Subcutaneous abdominal adipose tissue (tissue), 5 donors: ENCODE measurements around the gene HABP4.

Experiments used
- H3K27ac ChIP-seq: one replicate; pipeline ENCODE4 v1.7.0; 2013; ENCODE audit warnings: low read depth, mild to moderate bottlenecking, inconsistent platforms, low read length, moderate library complexity
- H3K27me3 ChIP-seq, 5 donors: one replicate each; pipeline ENCODE4 v1.7.0; 2013; ENCODE audit warnings: low read length in 5 of 5, inconsistent platforms in 1 of 5; ENCODE audit not compliant: control insufficient read depth in 5 of 5, insufficient read depth in 4 of 5
- H3K36me3 ChIP-seq, 5 donors: one replicate each; pipeline ENCODE4 v1.7.0; 2013; ENCODE audit warnings: low read length in 5 of 5; ENCODE audit not compliant: control insufficient read depth in 5 of 5, insufficient read depth in 5 of 5
- H3K4me1 ChIP-seq, 5 donors: one replicate each; pipeline ENCODE4 v1.7.0; 2013; ENCODE audit warnings: low read length in 5 of 5, mild to moderate bottlenecking in 3 of 5, moderate library complexity in 1 of 5; ENCODE audit not compliant: control insufficient read depth in 5 of 5, insufficient read depth in 5 of 5
- H3K4me3 ChIP-seq, 5 donors: one replicate each; pipeline ENCODE4 v1.7.0; 2013; ENCODE audit warnings: low read length in 5 of 5, low read depth in 1 of 5
- H3K9ac ChIP-seq, 5 donors: one replicate each; pipeline ENCODE4 v1.7.0; 2013; ENCODE audit warnings: low read length in 5 of 5, mild to moderate bottlenecking in 4 of 5, moderate library complexity in 3 of 5
- H3K9me3 ChIP-seq, 5 donors: one replicate each; pipeline ENCODE4 v1.7.0; 2013; ENCODE audit warnings: low read length in 5 of 5; ENCODE audit not compliant: control insufficient read depth in 5 of 5
- donor health status: healthy.
- donor health status: healthy.
- donor health status: healthy.
- donor health status: healthy.
- donor health status: healthy.

HABP4 gene

GRCh38 chr9:96494215-96494800 is 44.3 kb downstream of the HABP4 start:
- Histone ChIP-seq H3K36me3 (peaks cover 11 to 38% (median 34%) of the 10 kb centered on the region in 5 donors), H3K9ac (no peak overlapping the region), H3K9me3 (peaks cover 0 to 2% (median 0%) of the 10 kb centered on the region in 5 donors), H3K4me1 (peaks cover 3 to 15% (median 9%) of the 10 kb centered on the region in 5 donors), H3K27me3 (no peaks in the 10 kb centered on the region), H3K27ac (no peak overlapping the region), H3K4me3 (no peak overlapping the region)

GRCh38 chr9:96495341-96495740 is 45.4 kb downstream of the HABP4 start:
- Histone ChIP-seq H3K27ac (no peak overlapping the region), H3K4me3 (no peak overlapping the region), H3K9ac (no peak overlapping the region), H3K27me3 (no peaks in the 10 kb centered on the region), H3K4me1 (peaks cover 3 to 15% (median 9%) of the 10 kb centered on the region in 5 donors), H3K36me3 (peaks cover 8 to 31% (median 25%) of the 10 kb centered on the region in 5 donors), H3K9me3 (peaks cover 0 to 2% (median 0%) of the 10 kb centered on the region in 5 donors)

GRCh38 chr9:96496368-96497116 is 46.6 kb downstream of the HABP4 start:
- Histone ChIP-seq H3K4me3 (no peak overlapping the region), H3K9ac (no peak overlapping the region), H3K27me3 (no peaks in the 10 kb centered on the region), H3K9me3 (peaks cover 0 to 2% (median 0%) of the 10 kb centered on the region in 5 donors), H3K27ac (no peak overlapping the region), H3K36me3 (peaks cover 0 to 19% (median 13%) of the 10 kb centered on the region in 5 donors), H3K4me1 (peaks cover 3 to 15% (median 9%) of the 10 kb centered on the region in 5 donors)

GRCh38 chr9:96497117-96497399 is 47.1 kb downstream of the HABP4 start:
- H3K9me3 ChIP-seq = peaks cover 0 to 2% (median 0%) of the 10 kb centered on the region in 5 donors
- peaks cover 3 to 20% (median 14%) of the 10 kb centered on the region in 5 donors for H3K4me1 ChIP-seq
- H3K4me3 ChIP-seq = no peak overlapping the region
- H3K27me3 ChIP-seq = no peaks in the 10 kb centered on the region
- no peak overlapping the region for H3K27ac ChIP-seq
- H3K36me3 ChIP-seq = peaks cover 0 to 14% (median 10%) of the 10 kb centered on the region in 5 donors
- H3K9ac ChIP-seq = no peak overlapping the region

- Histone ChIP-seq H3K9me3 (peaks cover 0 to 2% (median 0%) of the 10 kb centered on the region in 5 donors), H3K9ac (no peak overlapping the region), H3K4me1 (peaks cover 5 to 36% (median 30%) of the 10 kb centered on the region in 5 donors), H3K27me3 (no peaks in the 10 kb centered on the region), H3K27ac (no peak overlapping the region), H3K4me3 (no peak overlapping the region), H3K36me3 (peaks cover 0 to 6% (median 2%) of the 10 kb centered on the region in 5 donors)
Observed at GRCh38 chr9:96498796-96499195, 48.8 kb downstream of the HABP4 start.

- no peak overlapping the region for H3K9ac ChIP-seq
Observed at GRCh38 chr9:96499257-96499656, 49.3 kb downstream of the HABP4 start.

GRCh38 chr9:96500696-96501632 is 51.0 kb downstream of the HABP4 start:
- H3K9ac ChIP-seq = no peak overlapping the region
- no peak overlapping the region for H3K4me3 ChIP-seq
- H3K9me3 ChIP-seq = peaks cover 0 to 2% (median 0%) of the 10 kb centered on the region in 5 donors
- no peaks in the 10 kb centered on the region for H3K27me3 ChIP-seq
- H3K27ac ChIP-seq = no peak overlapping the region
- H3K36me3 ChIP-seq = peaks cover 0 to 9% (median 4%) of the 10 kb centered on the region in 5 donors
- peaks cover 3 to 40% (median 26%) of the 10 kb centered on the region in 5 donors for H3K4me1 ChIP-seq

More at GRCh38 chr9:96499257-96499656, 49.3 kb downstream of the HABP4 start:
- no peak overlapping the region for H3K4me3 ChIP-seq
- H3K36me3 ChIP-seq = peaks cover 0 to 9% (median 4%) of the 10 kb centered on the region in 5 donors
- no peaks in the 10 kb centered on the region for H3K27me3 ChIP-seq
- peaks cover 2 to 35% (median 25%) of the 10 kb centered on the region in 5 donors for H3K4me1 ChIP-seq
- H3K9me3 ChIP-seq = peaks cover 0 to 2% (median 0%) of the 10 kb centered on the region in 5 donors
- no peak overlapping the region for H3K27ac ChIP-seq

GRCh38 chr9:96501633-96502538 is 51.9 kb downstream of the HABP4 start:
- Histone ChIP-seq H3K27me3 (no peaks in the 10 kb centered on the region), H3K36me3 (peaks cover 0 to 9% (median 3%) of the 10 kb centered on the region in 5 donors), H3K27ac (peak overlapping the region; percentile 76), H3K9ac (no peak overlapping the region), H3K4me3 (no peak overlapping the region), H3K4me1 (peaks cover 3 to 40% (median 26%) of the 10 kb centered on the region in 5 donors), H3K9me3 (no peaks in the 10 kb centered on the region)
